ENCODE results near the gene RSF1.

GRCh38 chr11:77698896-77699295, 121.6 kb downstream of the RSF1 start:
- TF ChIP-seq EZH2phosphoT487 (IDR thresholded peaks at IDR 0.05; ENCODE audit: low read depth), result no peak
- TF ChIP-seq CTCF (IDR thresholded peaks at IDR 0.05; ENCODE audit: low read depth, low read length), result no peak

All from OCI-LY3 (cell line).